CD4-positive, alpha-beta T cell (primary cell): ENCODE measurements around the gene KRTCAP3. TPM values are rescaled to one million over a fixed set of nuclear protein-coding genes. Genes with fewer than 3 reads are reported as not detected.

Source experiments
- ATAC-seq: fragments of 200-7000 bp; cut with Tn5 transposase; one replicate; pipeline ENCODE4 v1.10.0; 2022; ENCODE audit warnings: mild to moderate bottlenecking; ENCODE audit not compliant: poor library complexity
- CTCF ChIA-PET: fragments of 350-600 bp; sonication (Branson Sonifier 250); formaldehyde crosslinking; loops from one replicate; lab custom pipeline; 2021; ENCODE audit warnings: antibody characterized with exemption, inconsistent platforms; lab: Charles Lee
- POLR2A ChIA-PET: fragments of 350-600 bp; sonication (Branson Sonifier 250); formaldehyde crosslinking; loops from one replicate; lab custom pipeline; 2021; ENCODE audit warnings: antibody characterized with exemption, inconsistent platforms; lab: Charles Lee
- DNase-seq, 14 experiments: peaks; one replicate each; pipeline ENCODE4 v3.0.0-alpha.2; 2013 to 2020; ENCODE audit warnings: mixed read lengths in 2 of 14
- H3K27ac ChIP-seq, 2 donors: one replicate each; pipeline versions ENCODE4 v1.5.1 to v1.7.0; 2013; ENCODE audit warnings: low read length in 2 of 2, low read depth in 1 of 2, mild to moderate bottlenecking in 1 of 2
- H3K27me3 ChIP-seq, 2 experiments: 1 replicate in 1 of 2; 2 replicates in 1 of 2; pipeline versions ENCODE4 v1.6.1 to v1.7.0; 2013; ENCODE audit warnings: low read length in 2 of 2, control low read depth in 1 of 2, mild to moderate bottlenecking in 1 of 2, moderate library complexity in 1 of 2; ENCODE audit not compliant: insufficient read depth in 2 of 2, control insufficient read depth in 1 of 2
- H3K36me3 ChIP-seq: one replicate; pipeline ENCODE4 v1.6.1; 2013; ENCODE audit warnings: low read length, control low read depth; ENCODE audit not compliant: insufficient read depth
- H3K4me1 ChIP-seq: one replicate; pipeline ENCODE4 v1.6.1; 2013; ENCODE audit warnings: low read length, control low read depth; ENCODE audit not compliant: insufficient read depth
- H3K4me3 ChIP-seq: one replicate; pipeline ENCODE4 v1.5.1; 2013; ENCODE audit warnings: mild to moderate bottlenecking, low read length, moderate library complexity
- H3K9me3 ChIP-seq, 2 experiments: 1 replicate in 1 of 2; 2 replicates in 1 of 2; pipeline versions ENCODE4 v1.6.1 to v1.7.0; 2013; ENCODE audit warnings: low read length in 2 of 2, mild to moderate bottlenecking in 2 of 2, control low read depth in 1 of 2, moderate library complexity in 1 of 2; ENCODE audit not compliant: control insufficient read depth in 1 of 2, insufficient read depth in 1 of 2
- H3K27ac Mint-ChIP-seq: one replicate; pipeline ENCODE4 v1.8.0; 2020; ENCODE audit warnings: mixed read lengths
- H3K27me3 Mint-ChIP-seq: one replicate; pipeline ENCODE4 v1.8.0; 2021; ENCODE audit warnings: mixed read lengths
- H3K36me3 Mint-ChIP-seq: one replicate; pipeline ENCODE4 v1.8.0; 2021; ENCODE audit warnings: low read depth, mixed read lengths
- H3K4me1 Mint-ChIP-seq: one replicate; pipeline ENCODE4 v1.8.0; 2021; ENCODE audit warnings: low read depth, mixed read lengths
- H3K4me3 Mint-ChIP-seq: one replicate; pipeline ENCODE4 v1.8.0; 2020; ENCODE audit warnings: mild to moderate bottlenecking, mixed read lengths
- H3K9me3 Mint-ChIP-seq: one replicate; pipeline ENCODE4 v1.8.0; 2020; ENCODE audit warnings: mixed read lengths
- CTCF ChIP-seq: fragments of 200-600 bp; IDR thresholded peaks from one replicate; pipeline ENCODE4 v1.8.0; 2022; ENCODE audit warnings: antibody characterized with exemption, mild to moderate bottlenecking
- intact Hi-C, 2 experiments: fragments of 100-400 bp; cut with DNase I in 1 of 2; cut with micrococcal nuclease in 1 of 2; formaldehyde crosslinking; loops; one replicate each; pipeline versions ENCODE4 v1.15.1 to v1.9.0; 2023 to 2025; cut with DNase I, micrococcal nuclease
- polyA plus RNA-seq, 2 donors: library from polyadenylated mRNA; unstranded; fragments of 120-200 nt; gene quantifications; one replicate each; pipeline ENCODE4 v1.2.1, GENCODE V29; 2013
- total RNA-seq, 174 experiments: library from RNA in 2 of 174; stranded (reverse) in 2 of 174; gene quantifications; one replicate each; pipeline ENCODE4 v1.2.3 and lab custom pipeline; 2021 to 2026

Gene KRTCAP3
- total RNA-seq: 10 to 100 TPM; 11.5 to 12.8 TPM
- 6.3 TPM for polyA plus RNA-seq (2013, experiment 1 of 2)
- polyA plus RNA-seq (2013, experiment 2 of 2): 3.3 TPM
- total RNA-seq (lab: John Stamatoyannopoulos, UW): 0.68 to 10.4 (median 4.0) reads per million in 172 experiments

- ATAC-seq: peak; percentile 96
- ChIA-PET POLR2A (interaction anchor here (1.0 kb wide), 2 partner anchors 12 to 13 kb away, joined by 3 read pairs; no protein-coding TSS in a partner anchor), CTCF (no interaction called here)
- H3K4me1 ChIP-seq: peaks cover 8% of the 10 kb centered on the region
- Mint-ChIP-seq H3K9me3 (no peaks in the 10 kb centered on the region), H3K36me3 (peaks cover 69% of the 10 kb centered on the region), H3K27me3 (no peaks in the 10 kb centered on the region), H3K27ac (peak within 1 kb of the TSS; percentile 61), H3K4me1 (peaks cover 20% of the 10 kb centered on the region), H3K4me3 (peak within 1 kb of the TSS; percentile 5)
- TF ChIP-seq CTCF: peak; percentile 37
- DNase-seq: peak; percentile 45 to 77 (median 60)
- intact Hi-C loops: loop anchor here (1.0 to 5.0 kb wide), 3 partner anchors 45 to 185 kb away; partner anchors contain the start of genes IFT172 (in 2 of the 2), CCDC121 (in 1 of the 2) and GPN1 (in 1 of the 2)
- H3K27ac ChIP-seq: no peak within 1 kb of the TSS
- H3K27me3 ChIP-seq: no peaks in the 10 kb centered on the region
- H3K9me3 ChIP-seq: no peaks in the 10 kb centered on the region
- H3K36me3 ChIP-seq: peaks cover 46% of the 10 kb centered on the region
- no peak within 1 kb of the TSS for H3K4me3 ChIP-seq
Observed at GRCh38 chr2:27441958-27442919, at the start of gene KRTCAP3. KRTCAP3 (plus strand) TSS chr2:27442381; CDS start chr2:27442413, 32 bp downstream.

GRCh38 chr2:27393225-27393624, 49.0 kb upstream of the KRTCAP3 start:
- ATAC-seq (no peak), DNase-seq (no peak)
- H3K36me3 Mint-ChIP-seq: peaks cover 39% of the 10 kb centered on the region
- no peaks in the 10 kb centered on the region for H3K27me3 ChIP-seq
- H3K4me3 Mint-ChIP-seq: no peak overlapping the region
- ChIA-PET CTCF (interaction anchor here (2.2 kb wide), 1 partner anchor 35 kb away, joined by 5 read pairs; the partner anchor contains the start of gene NRBP1), POLR2A (interaction anchor here (2.4 kb wide), 2 partner anchors 16 to 35 kb away, joined by 8 to 11 read pairs; partner anchors contain the start of genes NRBP1 and PPM1G)
- H3K27me3 Mint-ChIP-seq: no peaks in the 10 kb centered on the region
- H3K4me1 ChIP-seq: peaks cover 25% of the 10 kb centered on the region
- H3K27ac ChIP-seq: no peak overlapping the region
- intact Hi-C loops: loop anchor here in 1 of 2 experiments (5.0 kb wide), 1 partner anchor 34 kb away; the partner anchor contains the start of gene NRBP1
- peaks cover 13% of the 10 kb centered on the region for H3K36me3 ChIP-seq
- H3K27ac Mint-ChIP-seq: peak overlapping the region; percentile 53
- no peaks in the 10 kb centered on the region for H3K9me3 ChIP-seq
- H3K4me3 ChIP-seq: no peak overlapping the region
- no peaks in the 10 kb centered on the region for H3K9me3 Mint-ChIP-seq
- H3K4me1 Mint-ChIP-seq: peaks cover 45% of the 10 kb centered on the region
- TF ChIP-seq CTCF: no peak

- no peaks in the 10 kb centered on the region for H3K27me3 ChIP-seq
- Mint-ChIP-seq H3K9me3 (no peaks in the 10 kb centered on the region), H3K27me3 (no peaks in the 10 kb centered on the region), H3K4me3 (no peak overlapping the region), H3K36me3 (peaks cover 25% of the 10 kb centered on the region), H3K27ac (no peak overlapping the region), H3K4me1 (peaks cover 43% of the 10 kb centered on the region)
- DNase-seq (no peak), ATAC-seq (no peak)
- H3K4me3 ChIP-seq: no peak overlapping the region
- H3K27ac ChIP-seq: no peak overlapping the region
- no peaks in the 10 kb centered on the region for H3K9me3 ChIP-seq
- H3K36me3 ChIP-seq: peaks cover 9% of the 10 kb centered on the region
- ChIA-PET CTCF (no interaction called here), POLR2A (no interaction called here)
- intact Hi-C loops: no loop called here
- H3K4me1 ChIP-seq: peaks cover 8% of the 10 kb centered on the region
- no peak for TF ChIP-seq CTCF
Observed at GRCh38 chr2:27398962-27399361, 43.2 kb upstream of the KRTCAP3 start.
